DND-41 (cell line): ENCODE results near the gene AKAP8.

Experiments
- EZH2 ChIP-seq: IDR thresholded peaks from 3 replicates; pipeline ENCODE4 v1.6.1; 2012; ENCODE audit warnings: borderline replicate concordance, low read depth, mild to moderate bottlenecking, moderate library complexity, low read length, inconsistent platforms; ENCODE audit not compliant: severe bottlenecking
- TF ChIP-seq, protein P1 (sequence below): IDR thresholded peaks from 2 replicates; pipeline ENCODE4 v1.5.1; 2012; ENCODE audit warnings: borderline replicate concordance, low read length, moderate library complexity, mild to moderate bottlenecking; ENCODE audit not compliant: poor library complexity, severe bottlenecking; ENCODE audit errors: extremely low read depth

DNA sequence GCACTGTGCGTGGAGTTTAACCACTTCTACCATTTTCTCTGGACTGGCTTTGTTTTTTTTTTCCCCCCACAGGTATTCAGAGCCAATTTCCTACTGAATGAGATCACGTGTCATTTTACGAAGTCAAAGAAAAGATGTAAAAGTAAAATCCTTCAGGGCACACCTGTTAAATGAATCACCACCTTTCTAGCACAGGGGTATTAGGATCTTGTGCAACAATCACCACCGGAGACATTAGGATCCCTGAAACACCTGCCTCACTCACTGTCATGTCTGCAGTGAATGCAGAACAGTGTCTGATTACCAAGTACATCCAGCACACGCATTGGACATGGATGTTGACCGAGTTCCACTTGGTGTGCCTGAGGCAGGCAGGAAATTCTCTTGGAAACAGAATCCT lies 64.5 kb downstream of the AKAP8 start:
- TF ChIP-seq, protein P1, sequence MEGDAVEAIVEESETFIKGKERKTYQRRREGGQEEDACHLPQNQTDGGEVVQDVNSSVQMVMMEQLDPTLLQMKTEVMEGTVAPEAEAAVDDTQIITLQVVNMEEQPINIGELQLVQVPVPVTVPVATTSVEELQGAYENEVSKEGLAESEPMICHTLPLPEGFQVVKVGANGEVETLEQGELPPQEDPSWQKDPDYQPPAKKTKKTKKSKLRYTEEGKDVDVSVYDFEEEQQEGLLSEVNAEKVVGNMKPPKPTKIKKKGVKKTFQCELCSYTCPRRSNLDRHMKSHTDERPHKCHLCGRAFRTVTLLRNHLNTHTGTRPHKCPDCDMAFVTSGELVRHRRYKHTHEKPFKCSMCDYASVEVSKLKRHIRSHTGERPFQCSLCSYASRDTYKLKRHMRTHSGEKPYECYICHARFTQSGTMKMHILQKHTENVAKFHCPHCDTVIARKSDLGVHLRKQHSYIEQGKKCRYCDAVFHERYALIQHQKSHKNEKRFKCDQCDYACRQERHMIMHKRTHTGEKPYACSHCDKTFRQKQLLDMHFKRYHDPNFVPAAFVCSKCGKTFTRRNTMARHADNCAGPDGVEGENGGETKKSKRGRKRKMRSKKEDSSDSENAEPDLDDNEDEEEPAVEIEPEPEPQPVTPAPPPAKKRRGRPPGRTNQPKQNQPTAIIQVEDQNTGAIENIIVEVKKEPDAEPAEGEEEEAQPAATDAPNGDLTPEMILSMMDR, result no peak
- no peak for TF ChIP-seq EZH2
